ENCODE data around the gene STAB2.

STAB2 gene

GRCh38 chr12:103809154-103809553, 222.1 kb downstream of the STAB2 start:
- no peak for TF ChIP-seq CTCF (IDR thresholded peaks at IDR 0.05)

- no peak for TF ChIP-seq CTCF (IDR thresholded peaks at IDR 0.05)
These were observed 223.0 kb downstream of the STAB2 start for GRCh38 chr12:103810111-103810510.

- TF ChIP-seq CTCF (IDR thresholded peaks at IDR 0.05) = no peak
These were observed 224.7 kb downstream of the STAB2 start for GRCh38 chr12:103811791-103812190.

- TF ChIP-seq CTCF (IDR thresholded peaks at IDR 0.05) = no peak
These were observed 225.7 kb downstream of the STAB2 start for GRCh38 chr12:103812789-103813188.

- no peak for TF ChIP-seq CTCF (IDR thresholded peaks at IDR 0.05)
These were observed 226.4 kb downstream of the STAB2 start for GRCh38 chr12:103813426-103813825.

GRCh38 chr12:103813949-103814348, 226.9 kb downstream of the STAB2 start:
- no peak for TF ChIP-seq CTCF (IDR thresholded peaks at IDR 0.05)

GRCh38 chr12:103814436-103814835, 227.4 kb downstream of the STAB2 start:
- TF ChIP-seq CTCF (IDR thresholded peaks at IDR 0.05) = no peak

All from LNCAP (cell line).